ENCODE data around the gene AKAP10.
"Not testable (repeated sequence)": the region's sequence is repeated elsewhere in the genome, so short reads cannot be mapped to it uniquely, and the experiment has no call there.

Gene AKAP10

DNA sequence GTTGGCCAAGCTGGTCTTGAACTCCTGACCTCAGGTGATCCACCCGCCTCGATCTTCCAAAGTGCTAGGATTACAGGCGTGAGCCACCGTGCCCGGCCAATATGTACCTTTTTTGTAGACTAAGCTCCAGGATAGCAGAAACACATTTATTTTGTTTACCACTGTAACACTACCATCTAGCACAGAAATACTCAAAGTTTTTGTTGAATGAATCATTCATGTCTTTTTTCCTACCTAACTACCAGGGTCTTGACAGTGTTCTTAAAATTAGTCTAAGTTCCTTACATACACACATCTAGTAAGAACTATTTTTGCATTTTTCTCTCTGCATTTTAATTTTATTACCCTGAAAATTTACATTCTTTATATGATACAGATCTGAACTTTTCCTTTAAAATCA lies 44.4 kb downstream of the AKAP10 start:
- no peak for DNase-seq (ENCODE audit: low read depth)

DNA sequence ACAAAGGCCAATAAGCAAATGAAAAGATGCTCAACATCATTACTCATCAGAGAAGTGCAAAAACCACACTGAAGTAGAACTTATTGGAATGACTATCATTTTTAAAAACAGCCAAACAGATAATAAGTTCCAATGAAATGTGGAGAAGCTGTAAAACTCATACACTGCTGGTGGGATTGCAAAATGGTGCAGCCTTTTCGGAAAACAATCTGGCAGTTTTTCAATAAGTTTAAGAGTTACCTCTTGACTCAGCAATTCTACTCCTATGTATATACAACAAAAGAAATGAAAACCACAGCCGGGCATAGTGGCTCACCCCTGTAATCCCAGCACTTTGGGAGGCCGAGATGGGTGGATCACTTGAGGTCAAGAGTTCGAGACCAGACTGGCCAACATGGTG lies 49.3 kb downstream of the AKAP10 start:
- DNase-seq (ENCODE audit: low read depth): no peak

DNA sequence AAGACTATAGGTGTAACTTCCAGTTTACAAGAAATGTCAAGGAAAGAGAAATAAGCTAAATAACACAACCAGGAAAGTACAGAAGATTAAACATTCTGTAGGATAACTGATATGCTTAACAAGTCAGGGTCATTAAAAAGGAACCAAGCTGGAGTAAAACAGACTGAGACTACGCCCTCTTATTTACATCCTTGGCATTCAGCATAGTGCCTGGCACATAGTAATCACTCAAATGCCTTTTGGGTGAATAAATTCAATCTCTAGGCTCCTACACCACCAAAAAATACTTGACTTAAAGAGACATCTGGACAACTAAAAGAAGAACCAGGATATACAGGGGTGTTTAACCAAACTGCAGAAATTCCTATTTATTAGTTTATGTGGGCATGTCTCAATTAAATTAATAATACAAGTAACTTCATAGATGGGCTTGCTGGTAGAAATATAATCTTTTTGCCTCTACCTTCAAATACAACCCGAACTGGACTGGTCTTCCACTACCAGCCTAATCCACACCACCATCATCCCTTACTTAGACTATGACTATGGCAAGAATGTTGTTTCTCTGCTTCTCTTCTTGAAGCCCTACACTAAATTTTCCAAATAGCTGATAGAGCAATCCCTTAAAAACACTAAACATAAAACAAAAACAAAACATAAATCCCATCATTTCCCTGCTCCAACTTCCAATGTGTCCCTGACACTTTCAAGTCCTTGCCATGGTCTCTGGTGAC lies 62.2 kb downstream of the AKAP10 start:
- DNase-seq (ENCODE audit: low read depth): no peak

DNA sequence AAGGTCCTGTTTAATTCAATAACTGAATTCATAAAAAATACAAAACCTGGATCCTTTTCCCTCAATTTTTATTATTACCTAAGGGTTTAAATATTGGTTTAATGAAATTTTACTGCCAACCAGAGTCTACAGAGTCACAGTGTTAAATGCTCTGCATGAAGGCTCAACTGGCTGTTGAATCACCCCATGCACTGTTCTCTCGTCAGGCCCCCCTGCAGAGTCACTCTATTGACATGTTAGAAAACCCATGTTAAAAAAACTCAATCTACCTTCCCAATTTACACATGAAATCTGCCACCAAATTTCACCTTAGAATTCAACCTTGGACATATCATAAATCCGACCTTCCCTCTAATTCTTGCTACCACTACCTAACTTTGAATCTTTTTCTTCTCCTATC lies 66.6 kb downstream of the AKAP10 start:
- DNase-seq (ENCODE audit: low read depth): no peak

DNA sequence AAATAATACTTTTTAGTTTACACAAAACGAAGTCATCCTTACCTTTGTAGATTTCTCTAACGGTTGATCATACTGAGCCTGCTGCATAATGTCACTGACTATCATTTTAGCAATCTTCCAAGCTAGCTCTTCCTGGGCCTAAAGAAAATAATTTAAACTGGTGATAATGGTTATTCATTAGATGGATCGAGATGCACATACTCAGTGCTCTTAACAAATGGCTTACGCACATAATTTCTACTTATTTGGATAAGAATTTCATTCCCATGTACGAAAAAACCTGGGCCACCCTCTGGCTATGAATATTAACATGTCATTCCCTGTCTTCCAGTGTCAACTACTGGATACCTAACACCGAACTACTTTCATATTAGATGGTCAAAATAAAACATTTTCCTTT lies 68.5 kb downstream of the AKAP10 start:
- no peak for DNase-seq (ENCODE audit: low read depth)

DNA sequence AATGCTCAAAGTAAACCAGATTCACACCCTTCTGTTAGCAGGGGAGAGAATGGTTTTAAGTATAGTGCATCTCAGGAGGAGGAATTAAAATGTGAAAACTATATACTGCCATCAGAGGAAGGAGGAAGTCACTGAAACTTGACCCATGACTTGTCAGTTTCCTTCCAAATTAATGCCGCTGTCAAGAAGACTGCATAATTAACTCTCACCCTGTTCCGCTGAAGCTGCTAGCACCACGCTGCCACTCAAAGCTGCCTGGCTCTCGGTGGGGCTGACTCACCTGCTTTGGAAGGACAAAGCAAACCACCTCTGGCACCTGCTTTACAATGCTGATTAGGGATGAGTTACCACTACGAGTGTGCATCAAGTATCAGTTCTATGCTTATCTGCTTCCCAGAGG lies 72.1 kb downstream of the AKAP10 start:
- no peak for DNase-seq (ENCODE audit: low read depth)

DNA sequence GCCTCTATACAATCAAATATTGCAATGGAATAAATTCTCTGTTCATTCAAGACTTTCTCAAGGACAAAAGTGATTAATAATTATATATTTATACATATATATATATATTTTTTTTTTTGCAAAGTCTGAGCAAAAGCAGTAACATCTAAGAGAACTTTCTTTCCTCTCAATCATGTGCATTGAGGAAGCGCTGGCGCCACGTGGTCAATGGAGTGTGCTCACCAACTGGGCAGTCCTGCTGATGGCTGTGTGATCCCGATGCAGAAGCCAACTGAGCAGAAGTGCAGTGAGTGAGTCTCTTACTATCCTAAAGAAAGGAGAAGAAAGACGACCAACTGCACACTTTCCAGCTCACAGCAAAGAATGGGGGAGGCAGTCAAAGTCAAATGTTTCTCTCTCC lies 72.7 kb downstream of the AKAP10 start:
- no peak for DNase-seq (ENCODE audit: low read depth)

DNA sequence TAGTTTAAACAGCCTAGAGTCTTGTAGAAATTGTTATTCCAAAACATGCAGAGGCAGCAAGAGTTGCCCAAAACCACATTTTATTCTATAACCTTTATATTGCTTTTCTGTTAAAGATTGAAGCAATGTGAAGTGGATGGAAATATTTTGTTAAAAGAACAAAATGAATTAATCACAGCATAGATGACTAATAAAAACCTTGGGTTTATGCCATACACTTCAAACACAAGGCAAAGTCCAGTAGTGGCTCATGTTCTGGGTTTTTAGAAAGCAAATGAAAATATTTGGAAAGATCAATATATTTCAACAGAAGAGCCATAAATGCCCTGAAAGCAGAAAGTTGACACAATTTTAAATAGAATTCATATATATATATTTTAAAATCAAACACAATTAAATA lies 73.2 kb downstream of the AKAP10 start:
- DNase-seq (ENCODE audit: low read depth): no peak

DNA sequence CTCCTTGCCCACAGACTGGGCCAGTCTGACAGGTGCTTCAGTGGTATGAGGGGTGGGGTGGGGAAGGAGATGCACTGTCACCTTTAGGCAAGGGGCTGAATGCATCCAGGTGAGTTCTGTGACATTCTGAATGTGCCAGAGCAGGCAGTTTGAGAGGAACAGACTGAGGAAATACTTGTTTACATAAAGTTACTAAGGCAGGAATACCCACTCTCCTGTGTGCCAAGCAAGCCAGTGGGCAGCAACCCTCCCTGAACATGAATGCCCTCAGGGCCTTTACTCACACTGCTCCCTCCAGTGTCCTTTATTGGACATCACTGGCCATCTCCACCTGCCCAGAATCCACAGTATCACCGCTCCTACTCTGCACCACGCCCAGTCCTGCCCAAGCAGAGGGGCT lies 76.8 kb downstream of the AKAP10 start:
- DNase-seq (ENCODE audit: low read depth): no peak

DNA sequence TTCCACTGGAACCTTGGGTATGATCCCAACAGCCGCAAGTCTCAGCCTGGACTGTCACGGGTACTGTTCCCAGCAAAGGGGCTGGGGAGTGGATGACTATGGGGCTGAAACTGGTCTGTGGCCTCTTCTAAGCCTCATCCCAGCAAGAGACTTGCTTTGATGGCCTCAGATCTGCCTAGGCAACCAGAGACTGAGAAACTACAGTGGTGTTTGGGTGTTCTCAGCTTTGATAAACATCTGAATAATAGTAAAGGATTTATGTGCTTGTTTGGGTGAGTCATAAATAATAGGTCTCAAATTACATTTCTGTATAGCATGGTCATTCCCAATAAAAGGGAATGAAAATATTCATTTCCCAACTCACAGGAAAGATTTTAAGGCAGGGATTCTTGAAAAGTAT lies 79.7 kb downstream of the AKAP10 start:
- no peak for DNase-seq (ENCODE audit: low read depth)

DNA sequence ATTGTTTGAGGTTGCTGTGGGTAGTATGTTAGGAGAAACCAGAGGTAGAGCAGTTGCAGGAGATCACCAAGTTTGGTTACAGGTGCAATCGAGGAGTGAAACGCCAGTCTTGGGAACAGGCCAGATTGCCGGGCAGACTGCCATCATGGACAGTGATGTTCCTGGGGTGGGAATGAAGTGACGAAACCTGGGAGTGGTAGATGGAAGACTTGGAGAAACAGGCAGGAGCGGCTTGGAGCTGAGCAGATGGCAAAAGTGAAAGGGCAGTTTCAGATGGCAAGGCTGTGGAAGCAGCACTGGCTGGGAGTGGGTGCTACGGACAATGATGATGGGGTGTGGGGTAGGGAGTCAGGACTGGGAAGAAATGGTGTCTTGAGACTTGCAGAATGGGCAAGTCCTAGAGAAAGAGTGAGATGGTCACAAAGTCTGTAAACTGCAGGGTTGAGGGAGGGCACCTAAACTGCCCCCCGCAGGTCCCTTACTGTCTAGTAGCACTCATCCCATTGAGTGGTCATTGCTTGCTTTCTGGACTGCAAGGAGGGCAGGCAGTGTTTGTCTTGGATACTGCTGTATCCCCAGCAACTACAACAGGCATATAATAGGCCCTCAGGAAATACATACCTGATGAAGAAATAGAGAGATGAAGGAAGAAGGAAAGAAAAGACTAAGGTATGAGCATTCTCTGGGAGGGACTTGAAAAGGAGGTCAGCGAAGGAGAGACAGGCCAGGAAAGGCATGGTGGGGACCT lies 80.4 kb downstream of the AKAP10 start:
- DNase-seq (ENCODE audit: low read depth): no peak

DNA sequence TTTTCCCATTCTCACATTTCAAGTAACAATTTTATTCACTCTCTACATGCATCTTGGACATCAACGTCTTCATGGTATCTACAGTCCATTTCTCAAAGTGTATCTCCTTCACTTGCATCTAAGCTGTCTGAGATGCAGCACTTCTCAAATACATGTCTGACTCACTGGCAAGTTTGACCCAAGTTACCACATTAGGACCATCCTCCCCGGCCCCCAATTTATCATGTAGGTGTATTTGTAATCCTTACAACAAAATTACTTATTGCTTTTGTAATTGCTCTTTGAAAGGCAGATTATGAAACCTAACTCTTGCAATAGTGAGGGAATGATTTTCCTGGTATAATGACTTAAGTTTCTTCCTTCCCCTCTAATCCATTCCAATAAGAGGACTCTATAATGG lies 80.9 kb downstream of the AKAP10 start:
- DNase-seq (ENCODE audit: low read depth): no peak

DNA sequence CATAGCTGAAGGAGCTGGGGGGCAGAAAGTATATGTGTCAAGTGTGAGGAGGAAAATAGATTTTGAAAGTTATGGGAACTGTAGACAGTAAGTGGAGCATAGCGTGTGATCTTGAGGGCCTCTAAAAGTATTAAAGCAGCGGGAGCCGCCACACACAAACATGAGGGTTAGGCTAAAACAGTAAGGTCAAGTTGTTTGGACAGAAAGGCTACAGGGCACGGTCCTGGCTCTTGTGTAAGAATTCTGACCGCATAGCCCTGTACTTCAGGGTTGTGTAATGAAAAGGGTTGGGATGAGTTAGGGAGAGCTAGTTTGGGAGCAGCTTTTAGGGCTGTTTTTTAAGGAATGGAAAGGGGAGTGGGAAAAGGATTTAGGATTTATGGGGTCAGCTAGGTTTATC lies 87.1 kb downstream of the AKAP10 start:
- DNase-seq (ENCODE audit: low read depth): not testable (repeated sequence)

DNA sequence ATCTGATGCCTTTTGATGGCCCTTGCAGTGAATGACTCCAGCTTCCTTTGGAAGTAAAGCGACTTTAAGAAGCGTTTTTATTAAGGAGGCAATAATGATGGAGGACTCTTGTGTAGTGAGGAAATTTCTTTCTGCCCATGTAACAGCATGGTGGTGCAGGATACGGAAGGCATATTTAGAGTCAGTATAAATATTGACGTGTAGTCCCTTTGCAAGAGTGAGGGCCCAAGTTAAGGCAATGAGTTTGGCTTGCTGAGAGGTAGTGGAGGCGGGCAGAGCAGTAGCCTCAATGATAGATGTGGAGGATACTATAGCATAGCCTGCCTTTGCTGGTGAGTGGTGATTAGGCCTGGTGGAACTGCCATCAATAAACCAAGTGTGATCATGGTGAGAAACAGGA lies 87.6 kb downstream of the AKAP10 start:
- not testable (repeated sequence) for DNase-seq (ENCODE audit: low read depth)

DNA sequence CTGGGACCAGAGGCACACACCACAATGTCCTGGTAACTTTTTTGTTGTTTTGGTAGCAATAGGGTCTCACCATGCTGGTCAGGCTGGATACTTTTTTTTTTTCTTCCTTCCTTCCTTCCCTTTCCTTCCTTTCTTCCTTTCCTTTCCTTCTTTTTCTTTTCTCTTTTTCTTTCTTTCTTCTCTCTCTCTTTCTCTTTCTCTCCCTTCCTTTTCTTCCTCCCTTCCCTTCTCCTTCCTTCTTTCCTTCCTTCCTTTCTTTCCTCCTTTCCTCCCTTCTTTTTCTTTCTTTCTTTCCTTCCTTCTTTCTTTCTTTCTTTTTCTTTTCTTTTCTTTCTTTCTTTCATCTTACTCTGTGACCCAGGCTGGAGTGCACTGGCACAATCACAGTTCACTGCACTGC lies 91.5 kb downstream of the AKAP10 start:
- DNase-seq (ENCODE audit: low read depth): no peak

DNA sequence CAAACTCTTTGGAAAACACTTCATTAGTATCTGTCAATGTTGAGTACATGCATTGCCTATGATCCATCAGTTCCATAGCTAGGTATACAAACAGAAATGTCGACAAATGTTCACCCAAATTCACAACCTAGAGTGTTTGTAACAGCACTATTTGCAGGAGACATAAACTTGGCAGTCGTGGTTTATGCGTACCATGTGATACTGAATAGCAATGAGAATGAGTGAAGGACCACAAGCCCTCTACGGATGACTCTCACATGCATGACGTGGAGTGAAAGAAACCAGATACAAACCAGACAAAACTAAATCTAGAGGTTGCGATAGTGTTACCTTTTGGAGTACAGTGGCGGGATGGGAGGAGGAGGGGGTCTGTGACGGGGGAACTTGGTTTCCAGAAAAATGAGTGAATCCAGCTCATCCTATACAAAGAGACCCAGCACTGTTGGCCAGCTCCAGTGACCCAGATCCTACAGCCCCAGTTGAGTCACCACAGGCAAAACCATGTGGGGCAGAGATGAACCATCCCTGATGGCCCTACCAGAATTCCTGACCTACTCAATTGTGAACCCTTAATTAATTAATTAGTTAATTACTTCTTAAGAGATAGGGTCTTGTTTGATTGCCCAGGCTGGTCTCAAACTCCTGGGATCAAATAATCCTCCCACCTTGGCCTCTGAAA lies 94.0 kb downstream of the AKAP10 start:
- no peak for DNase-seq (ENCODE audit: low read depth)

DNA sequence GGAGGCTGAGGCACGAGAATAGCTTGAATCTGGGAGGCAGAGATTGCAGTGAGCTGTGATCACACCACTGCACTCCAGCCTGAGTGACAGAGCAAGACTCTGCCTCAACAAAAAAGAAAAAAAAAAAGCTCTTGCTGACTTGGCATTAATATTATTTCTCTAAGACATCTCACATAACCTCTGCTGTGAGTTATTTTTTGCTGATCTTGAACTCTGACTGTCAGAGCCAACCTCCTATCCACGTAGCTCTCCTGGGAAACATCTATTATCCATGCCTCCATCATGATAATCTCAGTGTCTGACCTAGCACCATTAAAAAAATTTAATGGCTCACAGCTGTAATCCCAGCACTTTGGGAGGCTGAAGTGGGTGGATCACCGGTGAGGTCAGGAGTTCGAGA lies 97.2 kb downstream of the AKAP10 start:
- DNase-seq (ENCODE audit: low read depth): no peak

DNA sequence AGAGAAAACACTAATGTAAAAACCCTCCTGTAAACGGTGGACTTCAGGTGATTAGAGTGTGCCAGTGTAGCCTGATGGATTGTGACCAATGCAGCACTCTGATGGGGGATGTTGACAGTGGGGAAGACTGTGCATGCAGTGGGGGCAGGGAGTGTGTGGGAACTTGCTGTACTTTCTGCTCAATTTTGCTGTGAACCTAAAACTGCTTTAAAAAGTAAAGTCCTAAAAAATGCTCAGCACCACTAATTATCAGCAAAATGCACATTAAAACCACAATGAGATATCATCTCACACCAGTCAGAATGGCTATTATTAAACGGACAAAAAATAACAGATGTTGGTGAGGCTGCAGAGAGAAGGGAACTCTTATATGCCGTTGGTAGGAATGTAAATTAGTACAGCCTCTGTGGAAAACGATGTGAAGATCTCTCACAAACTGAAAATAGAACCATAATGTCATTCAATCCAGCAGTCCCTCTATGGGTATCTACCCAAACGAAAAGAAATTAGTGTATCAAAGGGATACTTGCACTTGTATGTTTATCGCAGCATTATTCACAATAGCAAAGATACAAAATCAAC lies 100.2 kb downstream of the AKAP10 start:
- no peak for DNase-seq (ENCODE audit: low read depth)

DNA sequence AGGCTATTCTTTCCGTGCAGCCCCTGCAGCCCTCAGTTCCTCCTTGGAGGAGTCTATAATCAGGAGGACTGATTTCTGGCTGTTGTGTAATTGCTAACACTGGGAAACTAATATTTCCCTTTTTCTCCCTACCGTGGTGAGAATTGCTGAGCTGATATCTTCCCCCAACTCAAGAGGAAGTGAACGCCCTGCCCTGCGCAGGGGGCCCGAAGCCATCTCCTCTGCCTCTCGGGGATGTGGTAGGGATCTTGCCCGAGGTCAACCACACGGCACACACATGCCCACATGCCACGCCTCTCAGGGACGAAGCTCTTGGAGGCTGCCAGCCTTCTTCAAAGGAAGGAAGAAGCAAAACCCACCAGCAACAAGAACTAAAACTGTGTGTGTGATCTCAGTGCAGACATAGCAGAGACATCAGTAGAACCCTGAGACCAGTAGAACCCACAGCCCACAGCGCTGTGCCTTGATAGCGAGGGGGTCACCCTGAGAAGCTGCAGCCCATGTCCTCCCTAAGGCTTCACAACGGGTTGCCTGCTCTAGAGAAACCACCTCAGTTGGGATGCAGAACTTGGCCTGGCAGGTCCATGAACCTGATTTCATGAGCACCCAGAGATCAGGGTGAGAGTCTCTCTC lies 101.0 kb downstream of the AKAP10 start:
- DNase-seq (ENCODE audit: low read depth): no peak

DNA sequence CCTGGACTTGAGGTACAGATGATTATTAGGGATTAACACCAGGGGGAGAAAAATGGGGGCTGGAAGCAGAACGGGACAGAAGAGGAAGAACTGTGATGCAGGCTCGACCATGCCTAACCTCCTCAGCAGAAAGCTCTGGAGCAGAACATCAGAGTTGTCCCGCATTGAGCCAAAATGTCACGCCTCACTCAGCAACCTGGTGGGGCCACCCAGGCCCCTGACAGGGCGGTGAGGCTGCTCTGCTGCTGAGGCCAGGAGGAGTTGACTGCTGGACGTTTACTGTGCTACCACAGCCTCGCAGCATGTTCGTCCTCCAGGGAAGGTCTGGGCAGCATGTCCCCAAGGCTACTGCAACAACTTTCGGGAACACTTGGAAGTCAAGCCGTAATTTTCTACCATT lies 103.4 kb downstream of the AKAP10 start:
- DNase-seq (ENCODE audit: low read depth): no peak

DNA sequence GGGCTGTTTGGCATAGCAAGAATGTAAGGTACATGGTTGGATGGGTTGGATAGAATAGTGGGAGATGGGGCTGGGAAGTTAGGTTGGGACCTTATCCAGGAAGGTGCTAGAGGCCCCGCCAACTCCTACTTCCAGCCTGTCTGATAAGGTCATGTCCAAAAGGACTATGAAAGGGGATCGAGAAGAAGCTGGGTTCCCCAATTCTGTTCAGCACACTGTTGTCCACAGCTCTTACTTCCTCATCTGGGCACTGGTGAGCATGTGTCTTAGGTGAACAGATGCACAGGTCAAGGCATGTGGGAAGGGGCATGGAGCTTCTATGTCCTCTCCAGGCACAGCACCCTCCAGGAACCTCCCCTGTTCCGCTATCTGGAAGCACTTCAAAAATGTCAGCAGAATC lies 104.3 kb downstream of the AKAP10 start:
- no peak for DNase-seq (ENCODE audit: low read depth)

DNA sequence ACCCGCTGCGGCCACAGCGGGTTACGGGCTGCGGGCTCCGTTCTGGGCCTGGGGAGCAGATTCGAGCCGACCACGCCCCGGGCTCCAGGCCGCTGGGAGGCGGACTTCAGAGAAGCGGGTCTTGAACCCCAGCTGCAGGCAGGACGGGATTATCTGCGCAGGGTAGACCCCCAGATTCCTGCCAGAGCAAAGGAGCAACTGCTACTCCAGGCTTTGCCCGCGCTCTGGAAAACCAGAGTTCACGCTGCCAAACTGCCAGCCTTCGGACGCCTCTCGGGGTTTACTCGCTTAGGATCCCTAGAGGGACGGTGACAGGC lies 109.6 kb downstream of the AKAP10 start:
- DNase-seq (ENCODE audit: low read depth): no peak

Measured in stimulated activated CD8-positive, alpha-beta memory T cell treated with anti-CD3 and anti-CD28 coated beads, Interleukin-4, amount 100 ng/mL, for 24 hours (primary cell).